Memory B cell (primary cell): Measurements from ENCODE around the gene ZBTB43.

Experiments
- ATAC-seq: fragments of 150-1000 bp; cut with Tn5 transposase; 2 replicates; pipeline ENCODE4 v1.10.0; 2021; ENCODE audit warnings: low read depth, mild to moderate bottlenecking, moderate library complexity
- DNase-seq, 2 donors: peaks; one replicate each; pipeline ENCODE4 v3.0.0; 2022; ENCODE audit warnings: low spot score in 2 of 2
- H3K27ac Mint-ChIP-seq: one replicate; pipeline ENCODE4 v1.8.0; 2022; ENCODE audit warnings: mild to moderate bottlenecking, moderate library complexity, mixed read lengths
- H3K27me3 Mint-ChIP-seq: one replicate; pipeline ENCODE4 v1.8.0; 2022; ENCODE audit warnings: mixed read lengths
- H3K36me3 Mint-ChIP-seq: one replicate; pipeline ENCODE4 v1.8.0; 2022; ENCODE audit warnings: mild to moderate bottlenecking, mixed read lengths
- H3K4me1 Mint-ChIP-seq: one replicate; pipeline ENCODE4 v1.8.0; 2022; ENCODE audit warnings: mixed read lengths
- H3K4me3 Mint-ChIP-seq: one replicate; pipeline ENCODE4 v1.8.0; 2022; ENCODE audit warnings: mild to moderate bottlenecking, moderate library complexity, mixed read lengths
- H3K9me3 Mint-ChIP-seq: one replicate; pipeline ENCODE4 v1.8.0; 2022; ENCODE audit warnings: mixed read lengths

The ZBTB43 gene

DNA sequence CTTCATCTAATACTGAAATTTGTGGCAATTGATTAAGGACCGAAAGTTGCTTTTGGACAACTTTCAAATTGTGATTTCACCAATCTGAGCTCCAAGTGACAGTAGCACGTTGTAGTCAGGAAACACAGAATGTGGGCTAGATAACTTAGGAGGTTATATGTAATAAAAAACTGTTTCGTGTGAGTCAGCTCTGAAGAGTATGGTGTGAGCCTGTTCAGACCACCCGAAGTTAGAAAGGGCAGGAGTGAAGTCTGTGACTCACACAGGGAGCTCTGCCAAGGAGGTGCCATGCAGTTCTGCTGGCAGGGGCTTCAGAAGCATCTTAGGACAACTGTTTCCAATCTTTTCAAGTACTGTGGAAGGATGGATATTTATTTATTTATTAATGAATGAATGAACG is 39.2 kb downstream of the ZBTB43 start:
- no peak for DNase-seq
- H3K27me3 Mint-ChIP-seq, result peaks cover 2% of the 10 kb centered on the region
- H3K27ac Mint-ChIP-seq, result no peak overlapping the region

DNA sequence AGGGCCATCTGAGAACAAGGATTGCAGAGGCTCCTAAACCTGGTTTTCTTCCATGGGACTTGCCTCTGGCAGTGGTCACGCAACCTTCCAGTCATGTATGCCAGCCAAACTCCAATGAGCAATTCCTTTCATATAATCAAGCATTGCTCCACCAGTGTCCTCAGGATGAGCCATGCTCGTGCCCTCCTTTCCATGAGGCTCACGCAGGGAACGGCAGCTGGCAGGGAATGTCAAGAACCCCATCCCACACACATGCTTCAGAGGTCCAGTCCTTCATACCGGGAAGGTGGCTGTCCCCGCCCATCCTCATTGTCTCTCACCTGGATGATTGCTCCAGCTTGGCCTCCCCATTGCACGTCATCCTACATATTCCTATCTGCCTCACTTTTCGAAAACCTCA is 42.2 kb downstream of the ZBTB43 start:
- Mint-ChIP-seq H3K27ac (no peak overlapping the region), H3K4me1 (peaks cover 5% of the 10 kb centered on the region)
- DNase-seq, result no peak

More for the DNA sequence above, 39.2 kb downstream of the ZBTB43 start:
- H3K4me3 Mint-ChIP-seq, result no peak overlapping the region
- no peaks in the 10 kb centered on the region for H3K9me3 Mint-ChIP-seq
- peaks cover 8% of the 10 kb centered on the region for H3K4me1 Mint-ChIP-seq
- ATAC-seq, result no peak
- no peaks in the 10 kb centered on the region for H3K36me3 Mint-ChIP-seq

DNA sequence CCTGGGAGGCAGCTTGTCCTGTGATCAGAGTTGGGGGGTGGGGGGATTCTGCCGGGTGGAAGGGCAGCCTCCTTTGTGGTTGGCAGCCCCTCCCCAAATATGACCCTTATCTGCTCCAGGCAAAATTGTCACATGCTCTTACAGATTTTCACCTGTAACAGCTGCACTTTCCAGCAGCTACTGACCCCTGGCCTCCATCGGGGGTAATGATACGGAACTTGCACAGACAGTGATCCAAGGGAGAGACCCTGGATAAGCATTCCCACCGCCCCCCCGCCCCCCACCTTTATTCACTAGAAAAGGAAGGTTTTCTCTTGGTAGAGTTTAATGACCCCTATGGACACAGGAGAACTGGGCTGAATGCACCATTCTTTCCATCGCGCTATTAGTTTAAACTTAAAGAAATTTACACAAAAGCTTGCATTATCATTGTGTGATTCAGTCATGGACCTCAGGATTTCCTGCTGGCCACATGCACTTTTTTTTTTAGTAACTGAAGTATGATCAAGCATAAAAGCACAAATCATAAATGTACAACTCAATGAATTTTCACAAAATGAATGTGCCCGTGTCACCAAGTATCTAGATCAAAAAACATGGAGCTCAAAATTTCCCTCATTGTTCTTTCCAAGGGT is 44.9 kb downstream of the ZBTB43 start:
- peaks cover 10% of the 10 kb centered on the region for H3K27me3 Mint-ChIP-seq

More for the DNA sequence above, 42.2 kb downstream of the ZBTB43 start:
- no peak for ATAC-seq
- H3K4me3 Mint-ChIP-seq, result no peak overlapping the region
- no peaks in the 10 kb centered on the region for H3K36me3 Mint-ChIP-seq
- no peaks in the 10 kb centered on the region for H3K9me3 Mint-ChIP-seq
- peaks cover 7% of the 10 kb centered on the region for H3K27me3 Mint-ChIP-seq

DNA sequence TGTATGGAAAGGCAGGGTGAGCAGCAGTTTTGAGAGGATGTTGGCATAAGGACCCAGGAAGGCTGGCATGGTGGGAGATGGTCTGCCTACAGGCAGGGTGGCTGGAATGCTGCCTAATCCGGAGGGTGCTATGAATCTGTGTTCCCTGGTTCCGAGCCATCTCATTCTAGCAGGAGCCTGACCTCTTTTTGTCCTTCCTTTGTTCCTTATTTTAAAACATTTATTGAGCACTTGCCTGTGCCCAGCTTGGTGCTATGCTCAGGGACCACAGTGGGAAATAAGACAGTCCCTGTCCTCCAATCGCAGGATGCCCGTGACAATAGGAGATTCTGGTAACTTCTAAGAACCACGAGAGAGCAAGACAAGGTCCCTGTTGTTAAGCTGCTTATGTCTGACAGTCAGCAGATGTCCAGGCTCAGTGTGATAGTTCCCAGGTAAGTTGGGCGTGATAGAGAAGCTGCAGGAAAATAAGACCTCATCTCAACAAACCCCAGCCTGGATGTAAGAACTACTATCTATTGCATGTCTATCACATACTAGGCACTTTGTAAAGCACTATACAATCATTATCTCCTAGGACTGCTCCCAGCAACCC is 46.5 kb downstream of the ZBTB43 start:
- no peak for ATAC-seq
- H3K36me3 Mint-ChIP-seq, result no peaks in the 10 kb centered on the region
- no peaks in the 10 kb centered on the region for H3K4me1 Mint-ChIP-seq
- H3K27me3 Mint-ChIP-seq, result peaks cover 12% of the 10 kb centered on the region
- no peaks in the 10 kb centered on the region for H3K9me3 Mint-ChIP-seq
- DNase-seq, result no peak
- H3K27ac Mint-ChIP-seq, result no peak overlapping the region
- no peak overlapping the region for H3K4me3 Mint-ChIP-seq

More for the DNA sequence above, 44.9 kb downstream of the ZBTB43 start:
- H3K36me3 Mint-ChIP-seq, result no peaks in the 10 kb centered on the region
- no peaks in the 10 kb centered on the region for H3K9me3 Mint-ChIP-seq
- ATAC-seq (no peak), DNase-seq (no peak)
- H3K27ac Mint-ChIP-seq, result no peak overlapping the region
- no peaks in the 10 kb centered on the region for H3K4me1 Mint-ChIP-seq
- H3K4me3 Mint-ChIP-seq, result no peak overlapping the region

DNA sequence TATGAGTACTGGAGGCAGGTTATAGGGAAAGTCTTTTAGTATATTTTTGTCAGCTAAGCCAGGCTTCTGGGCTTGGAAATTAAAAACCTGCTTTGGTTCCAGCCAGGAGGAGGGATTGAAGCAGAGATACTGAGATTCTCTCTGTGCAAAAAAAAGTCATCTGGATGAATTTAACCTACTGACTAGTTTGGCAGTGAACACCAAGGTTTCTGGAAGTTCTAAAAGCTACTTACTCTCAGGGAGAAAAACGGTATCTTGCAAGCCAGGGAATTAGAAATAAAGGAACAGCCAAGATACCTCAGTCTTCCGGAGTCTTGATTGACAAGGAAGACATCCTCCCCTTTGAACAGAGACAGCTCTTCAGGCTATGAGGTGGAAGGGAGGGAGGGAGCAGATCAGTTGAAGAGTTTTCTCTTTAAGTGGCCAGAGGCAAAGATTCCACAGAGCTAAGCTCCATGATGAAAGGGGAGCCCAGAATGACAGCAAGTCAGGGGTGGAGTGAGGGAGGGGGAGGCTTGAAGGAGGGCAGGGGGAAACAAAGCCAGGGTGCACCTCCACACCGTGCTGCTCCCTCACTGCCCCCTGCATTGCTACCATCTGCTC is 47.3 kb downstream of the ZBTB43 start:
- Mint-ChIP-seq H3K36me3 (no peaks in the 10 kb centered on the region), H3K4me3 (no peak overlapping the region), H3K9me3 (no peaks in the 10 kb centered on the region), H3K27ac (no peak overlapping the region), H3K27me3 (peaks cover 12% of the 10 kb centered on the region), H3K4me1 (no peaks in the 10 kb centered on the region)
- DNase-seq (no peak), ATAC-seq (no peak)

DNA sequence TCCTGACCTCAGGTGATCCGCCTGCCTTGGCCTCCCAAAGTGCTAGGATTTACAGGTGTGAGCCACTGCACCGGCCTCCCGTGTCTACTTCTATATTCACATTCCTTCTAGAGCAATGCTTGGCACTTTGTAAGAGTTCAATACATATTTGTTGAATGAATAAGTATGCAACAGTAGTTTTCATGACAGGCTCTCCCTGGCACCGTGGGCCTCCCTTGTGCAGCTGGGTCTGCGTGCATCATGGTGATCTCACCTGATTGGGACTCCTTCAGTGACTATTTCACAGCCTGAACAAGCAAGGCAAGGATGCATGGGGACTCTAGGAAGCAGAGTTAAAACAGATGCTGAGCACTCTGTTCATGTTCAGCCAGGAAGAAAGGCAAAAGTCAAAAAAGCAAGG is 48.8 kb downstream of the ZBTB43 start:
- no peak overlapping the region for H3K4me3 Mint-ChIP-seq
- ATAC-seq, result no peak
- no peak for DNase-seq
- H3K9me3 Mint-ChIP-seq, result no peaks in the 10 kb centered on the region
- H3K4me1 Mint-ChIP-seq, result no peaks in the 10 kb centered on the region
- H3K36me3 Mint-ChIP-seq, result no peaks in the 10 kb centered on the region
- no peak overlapping the region for H3K27ac Mint-ChIP-seq
- peaks cover 10% of the 10 kb centered on the region for H3K27me3 Mint-ChIP-seq

DNA sequence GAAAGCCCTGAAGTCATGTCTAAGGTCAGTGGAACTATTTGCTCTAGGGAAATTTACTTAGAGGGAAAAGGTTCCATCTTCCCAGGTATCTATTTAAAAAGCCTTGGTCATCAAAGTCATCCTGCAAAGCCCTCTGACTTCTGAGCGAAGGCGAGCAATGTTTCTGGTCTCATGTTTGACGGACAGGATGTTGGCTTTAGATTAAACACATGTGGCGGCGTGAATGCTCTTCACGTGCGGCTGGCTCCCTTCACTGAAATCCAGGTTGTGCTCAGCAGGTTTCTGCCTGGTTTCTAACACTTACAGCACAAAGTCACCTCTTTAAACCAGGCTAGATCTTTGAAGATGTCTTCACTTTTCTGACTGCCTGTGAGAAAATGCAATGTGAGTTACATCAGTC is 49.9 kb downstream of the ZBTB43 start:
- Mint-ChIP-seq H3K36me3 (no peaks in the 10 kb centered on the region), H3K4me3 (no peak overlapping the region), H3K27ac (no peak overlapping the region), H3K4me1 (no peaks in the 10 kb centered on the region), H3K27me3 (peaks cover 10% of the 10 kb centered on the region), H3K9me3 (no peaks in the 10 kb centered on the region)
- no peak for DNase-seq
- ATAC-seq, result no peak

DNA sequence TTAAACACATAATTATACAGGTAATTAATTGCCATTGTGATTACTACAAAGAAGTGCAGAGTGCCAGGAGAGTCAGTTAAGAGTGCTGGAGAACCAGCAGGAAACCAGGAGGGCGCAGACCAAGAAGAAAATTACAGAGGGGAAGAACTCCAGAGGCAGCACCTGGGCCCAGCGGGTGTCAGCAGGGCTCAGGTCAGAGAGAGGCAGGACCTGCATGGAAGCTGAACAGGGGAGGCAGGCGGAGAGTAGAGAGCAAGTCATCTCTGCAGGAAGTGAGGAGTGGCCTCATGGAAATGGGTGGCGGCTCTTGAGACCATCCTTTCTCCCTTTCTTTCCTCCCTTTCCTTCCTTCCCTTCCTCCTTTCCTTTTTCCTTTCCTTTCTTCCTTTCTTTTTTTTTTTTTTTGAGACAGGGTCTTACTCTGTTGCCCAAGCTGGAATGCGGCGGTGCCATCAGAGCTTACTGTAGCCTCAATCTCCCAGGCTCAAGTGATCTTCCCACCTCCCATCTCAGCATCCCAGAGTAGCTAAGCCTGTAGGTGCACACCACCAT is 51.6 kb downstream of the ZBTB43 start:
- Mint-ChIP-seq H3K36me3 (no peaks in the 10 kb centered on the region), H3K27ac (no peak overlapping the region), H3K4me1 (no peaks in the 10 kb centered on the region), H3K9me3 (no peaks in the 10 kb centered on the region), H3K27me3 (peaks cover 5% of the 10 kb centered on the region), H3K4me3 (no peak overlapping the region)
- DNase-seq, result no peak
- ATAC-seq, result no peak

DNA sequence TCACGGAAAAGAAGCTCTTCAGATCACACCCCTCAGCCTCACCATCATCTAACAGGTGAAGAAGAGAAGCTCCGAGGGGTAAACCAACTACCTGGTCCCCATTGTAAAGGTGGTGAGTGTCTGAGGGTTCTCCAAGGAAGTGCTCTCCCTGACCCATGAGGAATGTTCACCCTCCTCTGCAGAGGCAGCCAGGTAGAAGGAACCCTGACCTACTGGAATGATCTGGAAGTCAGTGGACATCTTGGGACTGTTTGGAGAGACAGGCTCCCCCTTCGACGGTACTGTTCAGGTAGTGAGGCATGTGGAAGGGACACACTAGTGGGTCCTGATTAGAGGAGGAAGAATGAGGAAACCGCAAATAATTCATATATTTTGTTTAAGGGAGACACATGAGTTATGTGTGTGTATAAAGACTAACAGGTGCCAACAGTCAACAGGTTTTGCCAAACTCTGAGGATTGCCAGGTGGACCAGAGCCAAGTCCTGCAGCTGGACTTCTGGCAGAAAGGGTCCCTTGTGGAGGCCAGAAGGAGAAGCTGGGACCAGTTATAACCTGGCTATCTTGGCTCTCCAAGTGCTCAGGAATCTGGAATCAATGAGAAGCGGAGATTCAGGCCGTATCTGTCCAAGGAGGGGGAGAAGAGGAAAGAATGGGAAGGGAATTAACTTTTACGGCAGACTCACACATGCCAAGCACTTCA is 52.6 kb downstream of the ZBTB43 start:
- Mint-ChIP-seq H3K36me3 (no peaks in the 10 kb centered on the region), H3K9me3 (no peaks in the 10 kb centered on the region), H3K4me3 (no peak overlapping the region), H3K27me3 (peaks cover 5% of the 10 kb centered on the region), H3K27ac (no peak overlapping the region), H3K4me1 (peaks cover 9% of the 10 kb centered on the region)
- ATAC-seq (no peak), DNase-seq (no peak)

DNA sequence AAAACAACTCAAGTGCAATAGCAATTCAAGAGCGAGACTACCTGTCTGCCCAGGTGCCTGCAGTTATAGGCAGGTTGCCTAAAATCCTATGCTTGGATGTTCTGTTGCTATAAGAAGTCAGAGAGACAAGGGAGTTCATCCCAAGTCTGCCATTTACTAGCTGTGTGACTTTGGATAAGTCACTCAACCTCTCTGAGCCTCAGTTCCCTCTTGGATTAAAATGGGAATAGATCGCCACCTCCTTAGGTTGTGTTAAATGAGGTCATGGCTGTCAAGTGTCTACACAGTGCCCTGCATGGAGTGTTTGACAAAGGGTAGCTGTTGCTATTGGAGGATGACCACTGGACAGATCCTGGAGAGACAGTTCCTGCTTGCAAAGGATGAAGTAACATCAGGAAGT is 54.3 kb downstream of the ZBTB43 start:
- Mint-ChIP-seq H3K4me1 (peaks cover 14% of the 10 kb centered on the region), H3K4me3 (peak overlapping the region; percentile 55), H3K27me3 (peaks cover 2% of the 10 kb centered on the region), H3K36me3 (no peaks in the 10 kb centered on the region), H3K27ac (no peak overlapping the region), H3K9me3 (no peaks in the 10 kb centered on the region)
- ATAC-seq (no peak), DNase-seq (no peak)

DNA sequence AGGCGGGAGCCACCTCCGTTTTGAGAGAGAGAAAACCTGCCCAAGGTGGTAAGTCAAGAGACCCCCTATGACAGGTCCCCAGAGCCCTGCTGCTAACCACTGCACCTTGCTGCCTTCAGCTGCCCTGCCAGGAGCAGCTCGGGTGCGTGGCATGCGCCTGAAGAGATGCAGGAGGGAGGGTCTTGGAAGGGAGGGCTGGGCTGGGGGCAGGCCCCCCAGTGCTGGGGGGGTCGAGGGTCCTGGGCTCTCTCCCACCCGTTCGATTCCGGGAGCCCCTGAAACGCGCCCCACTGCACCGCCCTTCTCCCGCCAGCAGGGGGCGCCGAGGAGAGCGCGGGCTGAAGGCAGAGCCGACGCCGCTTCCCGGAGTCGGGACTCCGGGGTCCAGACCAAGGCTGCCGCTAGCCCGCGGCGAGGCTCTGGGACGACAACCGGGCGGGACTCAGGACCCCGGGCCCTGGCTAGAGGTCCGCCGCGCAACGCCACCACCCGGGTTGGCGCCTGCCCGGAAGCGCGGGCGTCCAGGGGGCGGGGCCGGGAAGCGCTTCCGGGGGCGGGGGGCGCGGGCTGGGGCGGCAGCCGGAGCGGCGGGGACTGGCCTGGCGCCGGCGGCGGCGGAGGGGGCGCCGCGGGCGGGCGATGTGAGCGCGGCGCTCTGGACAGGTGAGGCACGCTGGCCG is 55.4 kb downstream of the ZBTB43 start, which contains the start of gene ZBTB34:
Gene ZBTB34, plus strand, starts transcription at position 563 of the 680 bp plus-strand sequence. CDS start 18,761 bp downstream, outside the sequence.
- peak; percentile 85 to 96 for DNase-seq
- H3K27me3 Mint-ChIP-seq, result peaks cover 2% of the 10 kb centered on the region
- H3K4me3 Mint-ChIP-seq, result peak within 1 kb of the TSS; percentile 89
- H3K36me3 Mint-ChIP-seq, result peaks cover 2% of the 10 kb centered on the region
- peaks cover 14% of the 10 kb centered on the region for H3K4me1 Mint-ChIP-seq
- peak within 1 kb of the TSS; percentile 84 for H3K27ac Mint-ChIP-seq
- H3K9me3 Mint-ChIP-seq, result no peaks in the 10 kb centered on the region
- peak; percentile 75 for ATAC-seq

DNA sequence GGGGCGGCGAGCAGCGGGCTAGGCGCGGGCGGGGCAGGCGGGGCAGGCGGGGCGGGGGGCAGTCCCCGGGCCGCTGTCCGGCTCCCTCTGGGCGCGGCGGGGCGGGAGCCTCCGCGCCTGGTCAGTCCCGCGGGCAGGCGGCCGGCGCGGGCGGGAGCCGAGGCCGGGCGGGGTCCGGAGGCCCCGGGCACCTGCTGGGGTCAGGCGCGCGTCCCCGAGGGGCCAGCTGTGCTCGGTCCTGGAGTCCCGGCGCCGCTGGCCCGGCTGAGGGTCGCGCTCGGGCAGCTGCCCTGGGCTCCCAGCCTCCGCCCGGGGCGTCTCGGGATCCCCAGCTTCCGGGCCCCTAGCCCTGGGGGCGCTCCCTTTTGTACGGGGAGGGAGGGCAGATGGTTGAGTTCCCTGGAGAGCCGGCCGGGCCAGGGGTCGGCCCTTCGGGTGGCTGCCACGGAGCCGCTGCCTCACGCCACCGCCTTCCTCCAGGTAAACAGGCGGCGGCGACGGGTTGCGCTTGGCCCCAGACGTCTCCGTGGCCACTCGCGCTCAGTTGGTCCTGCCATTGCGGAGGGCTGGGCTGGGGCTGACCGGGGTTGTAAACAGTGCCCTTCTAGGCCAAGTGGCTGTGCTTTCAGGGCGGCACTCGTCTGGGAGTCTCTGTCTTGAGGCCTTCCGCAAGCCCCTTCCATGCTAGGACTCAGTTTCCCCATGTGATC is 56.1 kb downstream of the ZBTB43 start:
- ATAC-seq (peak; percentile 11), DNase-seq (peak in 1 of 2 donors; percentile 30)
- Mint-ChIP-seq H3K4me3 (peak overlapping the region; percentile 87), H3K27me3 (peaks cover 2% of the 10 kb centered on the region), H3K27ac (peak overlapping the region; percentile 84), H3K36me3 (peaks cover 3% of the 10 kb centered on the region), H3K9me3 (no peaks in the 10 kb centered on the region), H3K4me1 (peaks cover 17% of the 10 kb centered on the region)

DNA sequence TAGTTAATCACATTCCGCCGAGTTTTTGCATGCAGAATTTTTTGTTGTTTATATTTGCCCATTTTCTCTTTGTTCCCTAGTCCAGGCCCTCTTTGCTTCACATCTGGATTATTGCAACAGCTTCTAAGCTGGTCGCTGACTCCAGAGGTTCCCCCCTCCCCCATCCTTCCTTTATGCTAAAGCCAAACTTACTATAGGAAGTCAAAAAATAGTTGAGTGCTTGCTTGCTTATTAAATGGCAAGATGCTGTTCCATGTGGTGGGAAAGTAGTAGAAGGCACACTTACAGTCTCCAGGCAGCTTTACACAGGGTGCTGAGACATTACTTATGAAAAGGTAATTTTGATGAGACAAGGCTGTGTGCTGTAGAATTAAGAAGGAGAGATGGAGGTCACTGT is 56.9 kb downstream of the ZBTB43 start:
- H3K27ac Mint-ChIP-seq, result peak overlapping the region; percentile 67
- H3K9me3 Mint-ChIP-seq, result no peaks in the 10 kb centered on the region
- H3K27me3 Mint-ChIP-seq, result no peaks in the 10 kb centered on the region
- H3K4me1 Mint-ChIP-seq, result peaks cover 21% of the 10 kb centered on the region
- ATAC-seq (no peak), DNase-seq (no peak)
- H3K36me3 Mint-ChIP-seq, result peaks cover 8% of the 10 kb centered on the region
- H3K4me3 Mint-ChIP-seq, result peak overlapping the region; percentile 87
